Sigmoid colon (tissue), 3 donors: ENCODE measurements around the gene ACSS3.

Source experiments
- POLR2A ChIP-seq, 2 donors: fragments of 450-650 bp; IDR thresholded peaks; one replicate each; pipeline ENCODE4 v1.6.1; 2016; ENCODE audit warnings: antibody characterized with exemption in 2 of 2, mild to moderate bottlenecking in 2 of 2, moderate library complexity in 2 of 2
- TF ChIP-seq, protein P1 (sequence below), 4 experiments: fragments of 450-650 bp in 3 of 4; fragments of 200-600 bp in 1 of 4; IDR thresholded peaks; one replicate each; pipeline ENCODE4 v1.5.1; 2016 to 2019; ENCODE audit warnings: antibody characterized with exemption in 4 of 4, mild to moderate bottlenecking in 3 of 4, moderate library complexity in 2 of 4

DNA sequence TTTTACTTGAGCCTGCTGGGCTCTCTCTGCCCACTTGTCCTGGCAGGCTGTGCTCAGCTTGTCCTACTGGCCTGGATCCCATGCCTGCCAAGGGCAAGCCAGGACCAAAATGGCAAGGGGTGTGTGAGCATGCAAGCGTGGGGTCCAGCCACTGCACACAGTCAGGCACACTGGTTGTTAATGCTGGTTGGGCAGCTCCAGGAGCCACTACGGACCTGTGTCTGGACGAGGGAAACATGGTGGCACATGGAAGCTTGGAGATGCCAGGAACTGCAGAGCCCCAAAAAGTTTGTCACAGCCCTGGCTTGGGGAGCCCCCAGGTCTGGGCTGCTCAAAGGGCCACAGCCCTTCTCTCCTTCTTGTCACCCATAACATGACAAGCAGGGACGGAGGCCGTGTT, 83.8 kb downstream of the ACSS3 start:
- TF ChIP-seq, protein P1, sequence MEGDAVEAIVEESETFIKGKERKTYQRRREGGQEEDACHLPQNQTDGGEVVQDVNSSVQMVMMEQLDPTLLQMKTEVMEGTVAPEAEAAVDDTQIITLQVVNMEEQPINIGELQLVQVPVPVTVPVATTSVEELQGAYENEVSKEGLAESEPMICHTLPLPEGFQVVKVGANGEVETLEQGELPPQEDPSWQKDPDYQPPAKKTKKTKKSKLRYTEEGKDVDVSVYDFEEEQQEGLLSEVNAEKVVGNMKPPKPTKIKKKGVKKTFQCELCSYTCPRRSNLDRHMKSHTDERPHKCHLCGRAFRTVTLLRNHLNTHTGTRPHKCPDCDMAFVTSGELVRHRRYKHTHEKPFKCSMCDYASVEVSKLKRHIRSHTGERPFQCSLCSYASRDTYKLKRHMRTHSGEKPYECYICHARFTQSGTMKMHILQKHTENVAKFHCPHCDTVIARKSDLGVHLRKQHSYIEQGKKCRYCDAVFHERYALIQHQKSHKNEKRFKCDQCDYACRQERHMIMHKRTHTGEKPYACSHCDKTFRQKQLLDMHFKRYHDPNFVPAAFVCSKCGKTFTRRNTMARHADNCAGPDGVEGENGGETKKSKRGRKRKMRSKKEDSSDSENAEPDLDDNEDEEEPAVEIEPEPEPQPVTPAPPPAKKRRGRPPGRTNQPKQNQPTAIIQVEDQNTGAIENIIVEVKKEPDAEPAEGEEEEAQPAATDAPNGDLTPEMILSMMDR (IDR thresholded peaks at IDR 0.05) = no peak
- no peak for TF ChIP-seq POLR2A (IDR thresholded peaks at IDR 0.05)
